SU-DHL-6 (cell line): ENCODE results near the gene EFS.

ENCODE experiments used
- CTCF ChIP-seq: fragments of 200-600 bp; sonication (generic); IDR thresholded peaks from one replicate; pipeline ENCODE4 v1.5.1; 2017; ENCODE audit warnings: antibody characterized with exemption, mild to moderate bottlenecking, low read length, moderate library complexity; ENCODE audit not compliant: insufficient read depth, poor library complexity, severe bottlenecking
- EZH2phosphoT487 ChIP-seq: fragments of 200-600 bp; sonication (generic), shearing (Covaris generic); conservative IDR thresholded peaks from 2 replicates; pipeline ENCODE4 v1.6.1; 2018; ENCODE audit warnings: mild to moderate bottlenecking, antibody characterized with exemption, low read length, moderate library complexity, mixed read lengths

GRCh38 chr14:23405516-23406025 lies 40.6 kb upstream of the EFS start:
- TF ChIP-seq CTCF: no peak
- no peak for TF ChIP-seq EZH2phosphoT487
